H9 (cell line): ENCODE data around the gene FAU. TPM values are rescaled to one million over a fixed set of nuclear protein-coding genes. Genes with fewer than 3 reads are reported as not detected.
A peak's percentile ranks its signal among the peaks of the same experiment; 100 is the strongest.

Experiments
- DNase-seq: peaks from one replicate; pipeline ENCODE4 v3.0.0-alpha.2; 2017
- H2AFZ ChIP-seq: one replicate; pipeline ENCODE4 v1.6.1; 2013; ENCODE audit warnings: mild to moderate bottlenecking, low read length, control low read depth, moderate library complexity
- H2AK5ac ChIP-seq: 2 replicates; pipeline ENCODE4 v1.6.1; 2013; ENCODE audit warnings: low read length, control low read depth, mixed read lengths; ENCODE audit not compliant: insufficient read length
- H2BK120ac ChIP-seq: one replicate; pipeline ENCODE4 v1.6.1; 2013; ENCODE audit warnings: low read depth, mild to moderate bottlenecking, low read length, control low read depth, inconsistent platforms; ENCODE audit not compliant: poor library complexity, severe bottlenecking
- H2BK12ac ChIP-seq: 2 replicates; pipeline ENCODE4 v1.6.1; 2013; ENCODE audit warnings: low read length, control low read depth, mixed read lengths, low read depth; ENCODE audit not compliant: insufficient read length
- H2BK15ac ChIP-seq: 2 replicates; pipeline ENCODE4 v1.6.1; 2013; ENCODE audit warnings: low read depth, low read length, control low read depth
- H2BK20ac ChIP-seq: one replicate; pipeline ENCODE4 v1.6.1; 2013; ENCODE audit warnings: low read depth, mild to moderate bottlenecking, low read length, control low read depth, inconsistent platforms; ENCODE audit not compliant: poor library complexity, severe bottlenecking
- H2BK5ac ChIP-seq: 2 replicates; pipeline ENCODE4 v1.6.1; 2013; ENCODE audit warnings: low read length, control low read depth, mixed read lengths; ENCODE audit not compliant: insufficient read length
- H3K14ac ChIP-seq: 2 replicates; pipeline ENCODE4 v1.6.1; 2013; ENCODE audit warnings: low read length, control low read depth; ENCODE audit not compliant: insufficient read depth
- H3K18ac ChIP-seq: 2 replicates; pipeline ENCODE4 v1.6.1; 2013; ENCODE audit warnings: low read depth, mild to moderate bottlenecking, mixed read lengths, low read length, control low read depth; ENCODE audit not compliant: insufficient read length
- H3K23ac ChIP-seq: 2 replicates; pipeline ENCODE4 v1.6.1; 2013; ENCODE audit warnings: low read length, control low read depth, mixed read lengths, low read depth; ENCODE audit not compliant: insufficient read length
- H3K23me2 ChIP-seq: 2 replicates; pipeline ENCODE4 v1.6.1; 2013; ENCODE audit warnings: low read depth, mild to moderate bottlenecking, mixed read lengths, low read length, control low read depth; ENCODE audit not compliant: insufficient read length, poor library complexity, severe bottlenecking
- H3K27ac ChIP-seq: 2 replicates; pipeline ENCODE4 v1.5.1; 2013; ENCODE audit warnings: low read length, control low read depth, mixed read lengths, low read depth; ENCODE audit not compliant: insufficient read length
- H3K27me3 ChIP-seq: 2 replicates; pipeline ENCODE4 v1.6.1; 2013; ENCODE audit warnings: low read length, control low read depth, inconsistent platforms; ENCODE audit not compliant: insufficient read depth
- H3K4ac ChIP-seq: 2 replicates; pipeline ENCODE4 v1.6.1; 2013; ENCODE audit warnings: low read depth, mild to moderate bottlenecking, control low read depth, inconsistent platforms, low read length, moderate library complexity
- H3K4me1 ChIP-seq: 2 replicates; pipeline ENCODE4 v1.6.1; 2013; ENCODE audit warnings: low read length, control low read depth, inconsistent platforms; ENCODE audit not compliant: insufficient read depth
- H3K4me2 ChIP-seq: 2 replicates; pipeline ENCODE4 v1.6.1; 2013; ENCODE audit warnings: low read length, control low read depth, mixed read lengths; ENCODE audit not compliant: insufficient read length, insufficient read depth
- H3K56ac ChIP-seq: 2 replicates; pipeline ENCODE4 v1.6.1; 2013; ENCODE audit warnings: low read depth, mild to moderate bottlenecking, mixed read lengths, low read length, control low read depth; ENCODE audit not compliant: insufficient read length
- H3K79me1 ChIP-seq: 2 replicates; pipeline ENCODE4 v1.6.1; 2013; ENCODE audit warnings: low read depth, mild to moderate bottlenecking, moderate library complexity, low read length, control low read depth, inconsistent platforms; ENCODE audit not compliant: insufficient read depth, poor library complexity, severe bottlenecking
- H3K79me2 ChIP-seq: 2 replicates; pipeline ENCODE4 v1.6.1; 2013; ENCODE audit warnings: low read length, control low read depth, inconsistent platforms; ENCODE audit not compliant: insufficient read depth
- H3K9ac ChIP-seq: 2 replicates; pipeline ENCODE4 v1.6.1; 2013; ENCODE audit warnings: low read length, control low read depth, mixed read lengths; ENCODE audit not compliant: insufficient read length; ENCODE audit errors: extremely low read depth
- H3K9me3 ChIP-seq: one replicate; pipeline ENCODE4 v1.6.1; 2013; ENCODE audit warnings: low read depth, low read length, inconsistent platforms; ENCODE audit not compliant: control insufficient read depth
- H3T11ph ChIP-seq: one replicate; pipeline ENCODE4 v1.6.1; 2013; ENCODE audit warnings: mild to moderate bottlenecking, low read length, control low read depth, inconsistent platforms
- H4K20me1 ChIP-seq: one replicate; pipeline ENCODE4 v1.6.1; 2013; ENCODE audit not compliant: control insufficient read depth, insufficient read length, insufficient read depth
- H4K5ac ChIP-seq: 2 replicates; pipeline ENCODE4 v1.6.1; 2013; ENCODE audit warnings: low read depth, mild to moderate bottlenecking, mixed read lengths, low read length, control low read depth; ENCODE audit not compliant: insufficient read length
- H4K8ac ChIP-seq: replicated peaks from 2 replicates; pipeline ENCODE4 v1.6.1; 2013; ENCODE audit warnings: low read length, control low read depth, mixed read lengths, low read depth; ENCODE audit not compliant: insufficient read length
- H4K91ac ChIP-seq: 2 replicates; pipeline ENCODE4 v1.6.1; 2013; ENCODE audit warnings: low read depth, mild to moderate bottlenecking, moderate library complexity, mixed read lengths, low read length, control low read depth; ENCODE audit not compliant: insufficient read length
- H3K27ac Mint-ChIP-seq, 3 experiments: 2 replicates in 2 of 3; 3 replicates in 1 of 3; pipeline ENCODE4 v1.8.0; 2020 to 2021; ENCODE audit warnings: mixed read lengths in 3 of 3, mild to moderate bottlenecking in 1 of 3, moderate library complexity in 1 of 3
- H3K27me3 Mint-ChIP-seq: 2 replicates; pipeline ENCODE4 v1.8.0; 2021; ENCODE audit warnings: low read depth, mild to moderate bottlenecking, moderate library complexity, mixed read lengths
- H3K36me3 Mint-ChIP-seq, 3 experiments: 2 replicates in 2 of 3; 3 replicates in 1 of 3; pipeline ENCODE4 v1.8.0; 2020 to 2021; ENCODE audit warnings: low read depth in 3 of 3, mixed read lengths in 3 of 3; ENCODE audit not compliant: insufficient read depth in 1 of 3
- H3K4me1 Mint-ChIP-seq, 2 experiments: 2 replicates each; pipeline ENCODE4 v1.8.0; 2020; ENCODE audit warnings: mixed read lengths in 2 of 2
- H3K4me3 Mint-ChIP-seq, 2 experiments: 2 replicates in 1 of 2; 3 replicates in 1 of 2; pipeline ENCODE4 v1.8.0; 2020 to 2021; ENCODE audit warnings: mild to moderate bottlenecking in 2 of 2, mixed read lengths in 2 of 2, moderate library complexity in 1 of 2
- H3K9me3 Mint-ChIP-seq, 2 experiments: 2 replicates in 1 of 2; 3 replicates in 1 of 2; pipeline ENCODE4 v1.8.0; 2020; ENCODE audit warnings: mild to moderate bottlenecking in 2 of 2, mixed read lengths in 2 of 2, moderate library complexity in 1 of 2
- CTCF ChIP-seq: fragments of 200-600 bp; sonication (generic); conservative IDR thresholded peaks from 3 replicates; pipeline ENCODE4 v1.8.0; 2021; ENCODE audit warnings: antibody characterized with exemption, mild to moderate bottlenecking
- WGBS: extraction: QIAGEN DNeasy Blood & Tissue Kit; methylation state at CpG from one replicate; pipeline ENCODE4 v1.1.7; 2013; ENCODE audit warnings: missing lambda C conversion rate, low lambda C conversion rate, mixed read lengths; ENCODE audit not compliant: insufficient read length; ENCODE audit errors: extremely low coverage; 5-methylcytosine and 5-hydroxymethylcytosine counted together
- total RNA-seq: library from RNA; stranded (reverse); gene quantifications from 2 replicates; pipeline ENCODE4 v1.2.1, GENCODE V29; 2021

FAU gene
- total RNA-seq, 1 experiment from 2014 or later: 898 TPM

- Mint-ChIP-seq H3K4me1 (peaks cover 6 to 20% of the 10 kb centered on the region in 2 experiments), H3K4me3 (peak overlapping the region; percentile 100), H3K27ac (peak overlapping the region; percentile 99 to 100 (median 100)), H3K36me3 (peaks cover 35 to 71% (median 62%) of the 10 kb centered on the region in 3 experiments), H3K27me3 (peaks cover 1% of the 10 kb centered on the region; the same call in 1 of the 2 replicates), H3K9me3 (no peaks in the 10 kb centered on the region)
- no peaks in the 10 kb centered on the region for H3K27me3 ChIP-seq
- no peak overlapping the region for H2BK12ac ChIP-seq
- no peak overlapping the region for H4K8ac ChIP-seq
- no peak overlapping the region for H2BK5ac ChIP-seq
- peaks cover 5% of the 10 kb centered on the region for H3K79me1 ChIP-seq
- no peaks in the 10 kb centered on the region for H3K4me1 ChIP-seq
- no peak overlapping the region for H3K23ac ChIP-seq
- H3K4me2 ChIP-seq: peak overlapping the region; percentile 81
- H3T11ph ChIP-seq: no peak overlapping the region
- H4K91ac ChIP-seq: no peak overlapping the region
- no peak overlapping the region for H2BK120ac ChIP-seq
- no peak overlapping the region; the same call in 1 of the 2 replicates for H3K4ac ChIP-seq
- peak overlapping the region; percentile 23 for H3K56ac ChIP-seq
- H4K5ac ChIP-seq: peak overlapping the region; percentile 54
- peak overlapping the region; percentile 88 for H3K9ac ChIP-seq
- H3K27ac ChIP-seq: no peak overlapping the region
- H3K18ac ChIP-seq: peak overlapping the region; percentile 63
- H3K79me2 ChIP-seq: peaks cover 9% of the 10 kb centered on the region; the same call in 1 of the 2 replicates
- TF ChIP-seq CTCF: no peak; the same call in 2 of the 3 replicates
- no CpG with 5 or more reads among the region's 22 CpGs for WGBS
- H4K20me1 ChIP-seq: no peaks in the 10 kb centered on the region
- no peak overlapping the region for H2AK5ac ChIP-seq
- H2BK20ac ChIP-seq: no peak overlapping the region
- H3K23me2 ChIP-seq: peaks cover 12% of the 10 kb centered on the region
- peak overlapping the region; percentile 94 for H3K14ac ChIP-seq
- H3K9me3 ChIP-seq: no peaks in the 10 kb centered on the region
- no peak overlapping the region for H2BK15ac ChIP-seq
- no peak for DNase-seq
- no peak overlapping the region for H2AFZ ChIP-seq
These were observed 478 bp downstream of the FAU start for GRCh38 chr11:65121447-65121864.
